Natural killer cell (primary cell): Measurements from ENCODE around the gene PLEKHA8. TPM values are rescaled to one million over a fixed set of nuclear protein-coding genes. Genes with fewer than 3 reads are reported as not detected.

ENCODE experiments used
- ATAC-seq, 3 donors: fragments of 150-1000 bp in 2 of 3; fragments of 200-7000 bp in 1 of 3; cut with Tn5 transposase; 1 replicate in 1 of 3; 2 replicates in 2 of 3; pipeline ENCODE4 v1.10.0; 2021; ENCODE audit warnings: mild to moderate bottlenecking in 2 of 3, moderate library complexity in 2 of 3
- DNase-seq, 2 donors: peaks; one replicate each; pipeline versions ENCODE4 v3.0.0 to v3.0.0-alpha.2; 2013 to 2021; ENCODE audit warnings: mixed read lengths in 1 of 2
- H3K27ac ChIP-seq: one replicate; pipeline ENCODE4 v1.5.1; 2013; ENCODE audit warnings: mild to moderate bottlenecking, low read length
- H3K27me3 ChIP-seq: one replicate; pipeline ENCODE4 v1.6.1; 2013; ENCODE audit warnings: low read length; ENCODE audit not compliant: control insufficient read depth, insufficient read depth
- H3K36me3 ChIP-seq: one replicate; pipeline ENCODE4 v1.6.1; 2013; ENCODE audit warnings: low read length; ENCODE audit not compliant: control insufficient read depth, insufficient read depth
- H3K4me1 ChIP-seq: one replicate; pipeline ENCODE4 v1.6.1; 2013; ENCODE audit warnings: low read length; ENCODE audit not compliant: control insufficient read depth, insufficient read depth
- H3K4me3 ChIP-seq: one replicate; pipeline ENCODE4 v1.5.1; 2013; ENCODE audit warnings: low read length
- H3K9me3 ChIP-seq: one replicate; pipeline ENCODE4 v1.6.1; 2013; ENCODE audit warnings: low read length; ENCODE audit not compliant: control insufficient read depth, insufficient read depth
- H3K27ac Mint-ChIP-seq, 2 donors: one replicate each; pipeline ENCODE4 v1.8.0; 2022; ENCODE audit warnings: mild to moderate bottlenecking in 2 of 2, mixed read lengths in 2 of 2, moderate library complexity in 1 of 2
- H3K27me3 Mint-ChIP-seq, 2 donors: one replicate each; pipeline ENCODE4 v1.8.0; 2022; ENCODE audit warnings: low read depth in 2 of 2, mixed read lengths in 2 of 2
- H3K36me3 Mint-ChIP-seq: one replicate; pipeline ENCODE4 v1.8.0; 2022; ENCODE audit warnings: mixed read lengths
- H3K4me1 Mint-ChIP-seq, 2 donors: one replicate each; pipeline ENCODE4 v1.8.0; 2022; ENCODE audit warnings: mixed read lengths in 2 of 2
- H3K4me3 Mint-ChIP-seq: one replicate; pipeline ENCODE4 v1.8.0; 2022; ENCODE audit warnings: mild to moderate bottlenecking, moderate library complexity, mixed read lengths
- H3K9me3 Mint-ChIP-seq, 2 donors: one replicate each; pipeline ENCODE4 v1.8.0; 2022; ENCODE audit warnings: mixed read lengths in 2 of 2
- WGBS: methylation state at CpG from one replicate; pipeline ENCODE4 v1.1.7; 2013; ENCODE audit warnings: missing lambda C conversion rate; ENCODE audit not compliant: insufficient coverage; 5-methylcytosine and 5-hydroxymethylcytosine counted together
- intact Hi-C: fragments of 100-400 bp; cut with micrococcal nuclease; formaldehyde crosslinking; loops from one replicate; pipeline ENCODE4 v1.14.2; 2022
- total RNA-seq, 4 donors: library from RNA; stranded (reverse); fragments of 120-200 nt in 1 of 4; gene quantifications; one replicate each; pipeline versions ENCODE4 v1.2.3 to v1.2.4, GENCODE V29; 2013 to 2022
- TF ChIP-seq, protein P1 (sequence below): fragments of 200-600 bp; IDR thresholded peaks from one replicate; pipeline ENCODE4 v1.8.0; 2022; ENCODE audit warnings: antibody characterized with exemption

PLEKHA8 gene
- total RNA-seq, 3 donors from 2014 or later (not counting 1 experiment from before 2014, with no cell fraction given): 8.7 to 12.8 (median 11.8) TPM

DNA sequence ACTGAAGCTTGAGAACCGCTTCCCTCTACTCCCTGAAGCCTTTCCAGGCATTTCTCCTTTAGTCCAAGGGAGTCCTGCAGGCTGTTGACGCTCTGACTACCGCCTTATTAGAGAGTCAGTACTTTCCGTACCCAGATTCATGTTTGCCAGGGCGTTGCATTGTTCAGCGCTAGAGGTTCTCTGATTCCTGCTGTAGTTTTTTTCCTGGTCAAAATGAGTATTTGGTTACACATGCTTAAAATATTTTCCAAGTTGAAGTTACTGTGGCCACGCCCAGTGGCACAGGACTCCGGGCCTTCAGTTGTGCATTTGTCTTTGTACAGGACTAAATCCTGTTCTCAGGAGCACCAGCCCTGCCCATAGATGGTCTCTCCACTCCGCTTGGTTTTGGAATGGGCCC, 114.5 kb downstream of the PLEKHA8 start:
- H3K27me3 Mint-ChIP-seq: no peaks in the 10 kb centered on the region
- Histone ChIP-seq H3K4me1 (no peaks in the 10 kb centered on the region), H3K4me3 (no peak overlapping the region), H3K36me3 (no peaks in the 10 kb centered on the region), H3K27ac (no peak overlapping the region), H3K9me3 (no peaks in the 10 kb centered on the region), H3K27me3 (no peaks in the 10 kb centered on the region)
- ATAC-seq (no peak), DNase-seq (no peak)
- H3K27ac Mint-ChIP-seq: no peak overlapping the region
- no peaks in the 10 kb centered on the region for H3K36me3 Mint-ChIP-seq
- H3K4me1 Mint-ChIP-seq: no peaks in the 10 kb centered on the region
- TF ChIP-seq, protein P1, sequence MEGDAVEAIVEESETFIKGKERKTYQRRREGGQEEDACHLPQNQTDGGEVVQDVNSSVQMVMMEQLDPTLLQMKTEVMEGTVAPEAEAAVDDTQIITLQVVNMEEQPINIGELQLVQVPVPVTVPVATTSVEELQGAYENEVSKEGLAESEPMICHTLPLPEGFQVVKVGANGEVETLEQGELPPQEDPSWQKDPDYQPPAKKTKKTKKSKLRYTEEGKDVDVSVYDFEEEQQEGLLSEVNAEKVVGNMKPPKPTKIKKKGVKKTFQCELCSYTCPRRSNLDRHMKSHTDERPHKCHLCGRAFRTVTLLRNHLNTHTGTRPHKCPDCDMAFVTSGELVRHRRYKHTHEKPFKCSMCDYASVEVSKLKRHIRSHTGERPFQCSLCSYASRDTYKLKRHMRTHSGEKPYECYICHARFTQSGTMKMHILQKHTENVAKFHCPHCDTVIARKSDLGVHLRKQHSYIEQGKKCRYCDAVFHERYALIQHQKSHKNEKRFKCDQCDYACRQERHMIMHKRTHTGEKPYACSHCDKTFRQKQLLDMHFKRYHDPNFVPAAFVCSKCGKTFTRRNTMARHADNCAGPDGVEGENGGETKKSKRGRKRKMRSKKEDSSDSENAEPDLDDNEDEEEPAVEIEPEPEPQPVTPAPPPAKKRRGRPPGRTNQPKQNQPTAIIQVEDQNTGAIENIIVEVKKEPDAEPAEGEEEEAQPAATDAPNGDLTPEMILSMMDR: no peak
- intact Hi-C loops: no loop called here
- H3K4me3 Mint-ChIP-seq: no peak overlapping the region
- H3K9me3 Mint-ChIP-seq: no peaks in the 10 kb centered on the region
- WGBS: 96% methylated on average over 9 of the region's 9 CpGs

DNA sequence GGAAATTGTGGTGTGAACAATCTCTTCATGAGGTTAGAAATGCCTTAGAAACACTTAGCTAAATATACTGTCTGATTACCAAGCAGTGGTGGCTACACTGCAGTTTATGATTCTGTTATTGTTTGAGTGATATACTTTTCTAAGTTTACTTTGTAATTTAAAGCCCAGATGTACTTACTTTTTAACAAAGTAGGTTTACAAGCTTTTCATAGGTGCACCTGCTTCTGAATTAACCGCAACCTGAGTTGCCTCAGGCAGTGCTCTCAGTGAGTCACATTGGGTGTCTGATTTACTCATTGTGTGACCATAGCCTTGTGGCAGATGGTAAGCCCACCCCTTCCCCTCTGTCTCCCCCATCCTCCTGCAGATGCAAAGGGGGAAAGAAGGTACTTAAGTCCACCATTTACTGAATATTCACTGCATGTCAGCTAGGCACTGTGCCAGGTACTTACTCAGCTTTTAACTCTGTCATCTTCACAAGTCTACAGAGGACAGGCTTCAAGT, 115.6 kb downstream of the PLEKHA8 start:
- Mint-ChIP-seq H3K36me3 (no peaks in the 10 kb centered on the region), H3K4me3 (no peak overlapping the region), H3K4me1 (no peaks in the 10 kb centered on the region), H3K27me3 (peaks cover 0 to 2% of the 10 kb centered on the region in 2 donors), H3K27ac (no peak overlapping the region), H3K9me3 (no peaks in the 10 kb centered on the region)
- DNase-seq (no peak), ATAC-seq (no peak)
- Histone ChIP-seq H3K4me1 (peaks cover 2% of the 10 kb centered on the region), H3K4me3 (no peak overlapping the region), H3K27me3 (no peaks in the 10 kb centered on the region), H3K27ac (no peak overlapping the region), H3K36me3 (no peaks in the 10 kb centered on the region), H3K9me3 (no peaks in the 10 kb centered on the region)
- TF ChIP-seq, protein P1: no peak
- intact Hi-C loops: no loop called here
- WGBS: 86% methylated on average over 1 of the region's 1 CpG

DNA sequence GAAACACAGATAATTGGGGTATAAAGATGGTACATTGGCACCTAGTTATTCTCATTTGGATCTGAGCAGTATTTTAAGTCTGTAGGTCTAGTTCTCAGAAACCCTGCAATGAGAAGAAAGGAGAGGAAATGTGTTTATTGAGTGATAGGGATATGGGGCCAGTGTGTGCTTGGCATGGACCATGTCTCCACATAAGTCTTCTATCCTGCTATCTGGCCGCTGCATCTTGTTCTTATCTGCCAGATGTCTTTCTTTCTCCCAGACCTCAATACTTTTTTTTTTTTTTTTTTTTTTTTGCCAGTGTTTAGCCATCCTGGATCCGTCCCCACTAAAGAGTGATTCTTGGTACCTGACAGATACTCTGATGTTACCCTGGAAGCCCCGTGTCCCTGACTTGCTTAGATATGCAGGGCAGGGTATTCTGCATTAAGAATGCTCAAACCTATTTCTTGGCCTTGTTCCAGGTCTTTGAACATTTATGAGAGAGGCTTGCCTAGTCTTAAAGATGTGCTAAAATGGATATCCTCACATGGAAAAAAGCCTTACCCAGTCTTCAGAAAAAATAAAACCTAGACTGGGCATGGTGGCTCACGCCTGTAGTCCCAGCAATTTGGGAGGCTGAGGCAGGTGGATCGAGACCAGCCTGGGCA, 116.6 kb downstream of the PLEKHA8 start:
- H3K4me1 ChIP-seq: peaks cover 8% of the 10 kb centered on the region
- Mint-ChIP-seq H3K4me3 (no peak overlapping the region), H3K4me1 (no peaks in the 10 kb centered on the region), H3K9me3 (no peaks in the 10 kb centered on the region), H3K36me3 (no peaks in the 10 kb centered on the region), H3K27me3 (peaks cover 0 to 2% of the 10 kb centered on the region in 2 donors), H3K27ac (no peak overlapping the region)
- ATAC-seq: no peak
- 85% methylated on average over 5 of the region's 5 CpGs for WGBS
- H3K4me3 ChIP-seq: no peak overlapping the region
- intact Hi-C loops: no loop called here
- no peaks in the 10 kb centered on the region for H3K27me3 ChIP-seq
- no peaks in the 10 kb centered on the region for H3K9me3 ChIP-seq
- no peak overlapping the region for H3K27ac ChIP-seq
- no peaks in the 10 kb centered on the region for H3K36me3 ChIP-seq
- DNase-seq: no peak
- TF ChIP-seq, protein P1: no peak
